DMS153 treated with DMSO at 0.1 percent for 48 hours (cell line): ENCODE measurements around the gene HYAL1.
"Not testable (repeated sequence)": the region's sequence is repeated elsewhere in the genome, so short reads cannot be mapped to it uniquely, and the experiment has no call there.

Source experiments
- DNase-seq: peaks from one replicate; lab custom pipeline; 2025; ENCODE audit not compliant: unreplicated experiment; lab: John Stamatoyannopoulos, UW

Gene HYAL1

DNA sequence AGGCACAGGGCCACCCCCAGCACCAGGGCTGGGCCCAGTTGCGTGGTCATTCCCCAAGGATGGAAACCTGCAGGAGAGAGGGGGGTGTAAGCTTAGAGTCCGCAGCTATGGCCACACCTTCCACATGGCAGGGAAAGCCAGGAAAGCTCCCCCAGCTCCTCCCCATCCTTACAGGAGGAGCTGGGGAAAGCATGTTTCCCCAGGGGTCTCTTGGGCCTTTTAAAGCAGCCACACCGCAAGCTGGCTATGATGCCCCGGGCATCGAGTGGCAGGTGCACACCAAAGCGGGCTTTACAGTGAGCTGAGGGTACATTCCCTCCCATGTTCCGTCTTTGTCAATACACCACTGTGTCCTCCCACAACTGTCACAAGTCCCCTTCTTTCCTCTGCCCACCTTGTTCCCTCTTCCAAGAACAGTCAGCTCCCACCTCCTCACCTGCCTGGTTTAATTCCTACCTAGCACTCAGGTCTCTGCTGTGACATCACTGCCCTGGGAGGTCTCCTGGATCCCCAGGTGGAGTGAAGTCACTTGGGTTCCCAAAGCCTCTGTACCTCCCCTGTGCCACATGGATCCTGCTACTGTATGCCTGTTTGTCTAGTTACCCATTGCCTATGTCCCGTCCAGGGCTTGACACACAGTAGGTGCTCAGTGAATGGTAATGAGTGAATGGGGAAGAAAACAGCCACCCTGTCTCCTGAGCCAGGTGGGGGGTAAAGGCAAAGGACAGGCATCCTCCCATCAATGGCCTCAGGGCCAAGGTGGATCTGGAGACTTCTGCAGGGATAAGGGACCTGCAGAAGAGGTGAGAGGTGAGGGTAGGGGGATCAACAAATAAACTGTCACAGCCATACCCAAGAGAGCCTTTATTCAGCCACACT, 7.6 kb downstream of the HYAL1 start:
- no peak for DNase-seq

DNA sequence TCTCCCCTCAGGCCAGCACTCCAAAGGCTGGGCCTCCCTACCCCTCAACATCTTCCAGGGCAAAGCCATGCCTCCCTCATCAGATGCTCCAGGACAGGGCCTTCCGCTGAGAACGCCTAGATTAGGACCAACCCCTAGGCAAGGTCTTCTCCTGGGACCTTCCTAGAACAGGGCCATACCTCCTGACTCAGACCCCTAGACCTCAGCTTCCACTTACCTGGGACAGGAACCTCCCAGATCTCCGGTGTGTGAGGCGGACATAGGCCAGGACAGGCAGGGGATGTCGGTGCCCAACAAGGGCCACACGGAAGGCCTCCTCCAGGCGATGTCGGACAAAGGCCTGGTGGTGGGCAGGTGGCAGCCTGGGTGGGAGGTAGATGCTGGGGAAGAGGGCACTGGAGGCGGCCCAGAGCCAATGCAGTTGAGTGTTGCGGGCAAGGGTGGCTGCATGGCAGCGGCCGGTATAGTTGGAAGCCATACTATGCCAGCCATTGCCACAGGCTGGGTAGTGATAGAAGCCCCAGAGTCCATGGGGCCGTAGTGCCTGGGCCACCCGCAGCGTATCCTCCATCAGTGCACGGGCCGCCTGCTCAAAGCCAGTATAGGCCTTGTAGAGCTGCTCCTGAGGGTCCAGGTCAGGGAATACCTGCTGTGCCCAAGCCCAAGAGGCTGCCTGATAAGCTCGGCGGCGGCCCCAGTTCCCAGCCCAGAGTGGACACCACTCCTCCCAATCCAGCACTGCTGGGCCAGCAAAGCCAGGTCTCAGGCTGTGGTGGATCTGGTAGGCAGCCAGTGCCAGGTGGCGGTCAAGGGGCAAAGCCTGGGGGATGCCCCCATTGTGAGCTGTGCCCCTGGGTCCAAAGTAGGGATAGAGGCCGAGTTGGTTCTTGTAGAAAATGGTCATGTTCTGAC, 8.6 kb downstream of the HYAL1 start:
- no peak for DNase-seq

DNA sequence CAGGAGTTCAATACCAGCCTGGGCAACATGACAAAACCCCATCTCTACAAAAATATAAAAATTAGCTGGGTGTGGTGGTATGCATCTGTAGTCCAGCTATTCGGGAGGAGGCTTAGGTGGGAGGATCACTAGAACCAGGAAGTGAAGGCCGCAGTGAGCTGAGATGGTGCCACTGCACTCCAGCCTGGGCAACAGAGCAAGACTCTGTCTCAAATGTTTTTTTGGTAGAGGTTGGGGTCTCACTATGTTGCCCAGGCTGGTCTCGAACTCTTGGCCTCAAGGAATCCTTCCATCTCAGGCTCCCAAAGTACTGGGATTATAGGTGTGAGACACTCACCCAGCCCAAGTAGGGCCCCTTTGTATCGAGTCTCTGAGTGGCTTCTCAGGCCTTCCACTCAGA, 9.3 kb downstream of the HYAL1 start:
- DNase-seq = no peak

DNA sequence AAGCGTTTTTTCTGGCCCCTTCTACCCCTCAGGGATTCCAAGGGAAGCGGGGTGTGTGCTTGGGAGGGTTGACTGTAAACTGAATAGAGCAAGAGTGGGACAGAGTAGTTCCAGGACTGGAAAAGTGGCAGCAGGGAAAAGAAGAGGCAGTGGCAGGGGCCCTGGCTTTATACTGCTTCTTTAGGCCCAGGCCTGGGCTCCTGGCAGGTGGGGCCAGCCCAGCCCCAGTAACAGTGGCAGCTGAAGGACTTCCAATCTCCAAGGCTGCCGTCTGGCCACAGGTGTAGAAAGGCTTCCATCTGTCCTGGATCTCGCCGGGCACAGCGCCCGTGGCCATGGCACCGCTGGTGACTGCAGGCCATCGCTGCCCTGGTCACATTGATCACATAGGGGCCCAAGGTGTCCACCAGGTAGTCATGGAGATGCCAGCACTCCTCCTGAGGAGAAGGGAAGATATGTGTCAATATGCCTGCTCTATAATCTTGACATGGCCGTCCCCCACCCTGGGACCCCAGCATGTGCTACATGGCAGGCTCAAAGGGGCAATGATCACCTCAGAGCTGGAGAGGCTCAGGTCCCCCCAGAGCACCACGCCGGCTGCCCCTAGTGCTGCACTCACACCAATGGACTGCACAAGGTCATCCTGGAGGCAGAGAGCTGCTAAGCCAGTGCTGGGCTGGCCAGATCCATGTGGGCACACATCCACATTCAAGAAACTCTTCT, 10.1 kb downstream of the HYAL1 start:
- no peak for DNase-seq

DNA sequence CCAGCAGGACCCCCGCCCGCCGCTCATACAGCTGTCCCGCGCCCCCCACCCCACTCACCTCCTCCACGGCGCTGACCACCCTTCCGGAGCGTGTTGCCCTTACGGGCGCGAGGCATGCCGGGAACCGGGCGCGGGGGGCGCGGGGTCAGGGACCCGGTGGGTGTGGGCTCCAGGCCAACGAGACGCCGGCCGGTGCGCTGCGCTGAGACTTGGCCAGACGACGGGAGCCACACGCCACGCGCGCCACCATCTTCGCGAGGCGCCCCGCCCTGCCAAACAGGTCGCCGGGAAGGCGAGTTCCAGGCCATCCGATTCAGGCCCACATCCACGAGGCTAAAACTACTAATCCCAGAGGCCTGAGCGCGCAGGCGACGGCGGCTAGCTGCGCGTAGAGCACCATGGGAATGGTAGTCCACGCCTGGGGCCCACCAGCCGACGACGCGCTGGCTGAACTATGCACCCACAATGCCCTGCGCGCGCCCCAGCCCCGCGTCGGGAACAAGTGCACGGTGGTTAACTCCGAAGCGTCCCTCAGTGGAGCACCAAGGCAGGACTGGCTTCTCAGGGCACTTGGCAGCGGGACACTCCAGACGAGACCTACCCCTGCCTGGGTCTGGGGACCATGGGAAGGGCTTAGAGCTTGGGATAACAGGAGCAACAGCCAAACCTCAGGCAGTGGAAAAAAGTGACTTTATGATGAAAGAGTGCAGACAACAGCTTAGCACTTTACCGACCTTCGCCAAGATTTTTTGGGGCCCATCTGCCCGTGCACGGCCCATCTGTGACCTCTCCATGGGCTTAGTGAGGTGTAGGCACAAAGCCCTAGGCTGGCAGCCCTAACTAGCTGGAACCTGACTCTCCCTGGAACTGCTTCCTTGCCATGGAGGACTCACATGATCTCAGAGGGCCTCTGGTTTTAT, 11.0 kb downstream of the HYAL1 start, which contains the start of gene IFRD2:
IFRD2 (minus strand) TSS at position 271 of the 920 bp plus-strand sequence; CDS start at position 116, 155 bp downstream.
- peak; percentile 70 for DNase-seq

DNA sequence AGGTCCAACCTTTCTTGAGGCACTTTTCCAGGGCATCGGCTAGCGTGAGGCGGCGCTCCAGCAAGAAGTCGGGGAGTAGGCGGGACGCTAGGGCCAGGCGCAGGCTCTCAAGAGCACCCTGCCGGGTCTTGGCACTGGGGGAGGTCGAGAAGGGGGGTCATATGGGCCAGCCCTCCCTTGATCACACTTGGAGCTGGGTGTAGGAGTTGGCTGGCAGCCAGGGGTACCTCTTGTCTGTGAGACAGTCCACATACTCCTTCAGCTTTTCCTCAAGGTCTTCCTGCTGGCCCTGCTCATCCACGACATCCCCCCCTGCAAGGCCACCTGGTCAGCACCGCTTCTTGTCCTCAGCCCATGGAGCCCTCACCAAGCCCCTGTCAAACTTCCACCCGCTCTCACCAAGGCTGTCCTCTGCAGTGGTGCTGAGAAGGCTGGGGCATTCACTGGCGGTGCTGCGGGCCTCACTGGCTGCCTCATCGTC, 13.2 kb downstream of the HYAL1 start:
- no peak for DNase-seq

DNA sequence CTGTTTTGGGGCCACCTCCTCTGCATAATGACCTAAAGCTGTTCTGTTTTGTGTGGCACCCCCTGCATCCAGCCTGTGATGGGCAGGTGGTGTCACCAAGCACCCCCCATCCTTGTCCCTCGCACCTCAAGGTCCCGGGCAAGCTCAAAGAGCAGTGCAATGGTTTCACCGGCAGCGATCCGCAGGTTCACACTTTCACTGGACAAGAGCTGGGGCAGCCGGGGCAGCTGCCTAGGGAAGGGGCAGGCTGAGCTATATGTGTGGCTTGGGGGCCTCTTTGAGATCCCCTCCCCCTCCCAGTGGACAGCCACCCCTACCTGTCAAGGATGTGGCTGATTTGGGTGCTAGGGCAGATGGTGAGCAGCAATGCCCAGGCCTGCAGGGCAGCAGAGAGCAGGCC, 14.2 kb downstream of the HYAL1 start:
- DNase-seq = no peak

DNA sequence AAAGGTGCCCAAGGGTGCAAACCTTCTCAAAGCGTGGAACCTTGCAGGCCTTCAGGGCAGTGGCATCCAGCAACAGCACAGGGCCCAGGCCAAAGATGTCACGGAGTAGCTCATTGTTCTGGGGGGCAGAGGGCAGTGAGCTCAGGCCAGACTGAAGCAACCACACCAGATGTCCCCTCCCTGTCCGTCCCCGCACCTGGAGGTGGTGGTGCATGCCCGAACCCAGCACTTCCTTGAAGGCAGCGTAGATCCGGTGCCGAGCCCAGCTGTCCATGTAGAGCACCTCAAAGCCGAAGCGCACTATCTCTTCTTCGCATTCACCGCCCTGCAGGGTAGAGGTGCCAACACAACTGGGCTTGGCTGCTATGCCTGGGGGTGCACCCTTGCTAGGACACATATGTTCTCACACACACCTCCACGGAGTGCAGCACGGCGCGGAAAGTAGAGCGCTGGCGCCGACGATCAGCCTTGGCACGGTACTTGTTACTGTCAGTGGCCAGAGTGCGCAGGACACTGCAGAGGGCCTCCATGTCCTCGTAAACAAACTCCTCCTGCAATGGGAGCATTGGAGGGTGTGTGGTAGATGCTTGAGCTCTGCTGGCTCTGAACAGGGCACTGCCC, 14.9 kb downstream of the HYAL1 start:
- no peak for DNase-seq

DNA sequence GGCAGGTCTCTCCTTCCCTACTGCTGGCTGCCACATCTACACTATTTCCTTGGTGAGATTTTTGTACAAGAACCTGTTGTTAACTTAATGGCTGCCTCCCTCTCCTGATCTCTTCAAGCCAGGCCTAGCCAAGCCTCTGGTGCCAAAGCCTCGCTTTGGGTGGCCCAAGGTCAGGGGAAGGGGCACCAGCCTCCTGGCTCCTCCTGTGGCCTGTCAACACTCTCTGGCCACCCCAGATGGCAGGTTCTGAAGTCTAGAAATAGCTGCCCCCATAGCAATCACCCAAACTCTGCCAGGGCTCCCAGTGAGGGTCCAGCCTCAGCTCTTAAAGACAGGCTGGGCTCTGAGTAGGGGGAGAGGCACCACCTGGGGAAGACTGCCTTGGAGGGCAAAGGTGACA, 16.1 kb downstream of the HYAL1 start:
- no peak for DNase-seq

DNA sequence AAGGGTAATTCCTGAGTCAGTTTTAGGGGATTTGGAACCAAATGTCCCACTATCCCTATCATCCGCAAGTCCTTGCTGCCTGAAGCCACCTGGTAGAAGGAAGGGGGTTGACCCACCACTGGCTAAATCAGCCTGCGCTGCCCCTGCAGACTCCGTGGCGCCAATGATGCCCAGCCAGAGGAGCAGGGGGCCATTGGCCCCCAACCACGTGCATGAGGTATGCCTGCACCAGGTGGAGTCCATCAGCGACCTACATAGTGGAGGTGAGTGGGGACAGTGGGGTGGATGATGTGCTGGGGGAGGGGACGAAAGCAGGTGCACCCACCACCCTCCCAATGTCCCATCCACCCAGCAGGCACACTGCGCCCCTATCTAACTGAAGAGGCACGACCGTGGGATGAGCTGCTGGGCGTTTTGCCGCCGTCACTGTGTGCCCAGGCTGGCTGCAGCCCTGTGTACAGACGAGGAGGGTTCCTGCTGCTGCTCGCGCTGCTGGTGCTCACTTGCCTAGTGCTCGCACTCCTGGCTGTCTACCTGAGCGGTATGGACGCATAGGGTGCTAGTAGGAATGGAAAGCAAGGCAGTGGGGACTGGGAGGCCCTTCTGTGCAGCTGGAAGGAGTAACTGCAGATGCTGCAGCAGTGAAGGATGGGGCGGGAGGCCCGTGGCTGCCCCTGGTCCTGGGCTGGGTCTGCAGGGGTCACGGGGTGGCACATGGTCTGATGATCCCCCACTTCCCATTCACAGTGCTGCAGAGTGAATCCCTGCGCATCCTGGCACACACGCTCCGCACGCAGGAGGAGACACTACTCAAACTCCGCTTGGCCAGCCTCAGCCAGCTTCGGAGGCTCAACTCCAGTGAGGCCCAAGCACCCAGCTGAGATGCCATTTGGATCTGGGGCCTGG, 16.8 kb downstream of the HYAL1 start:
- no peak for DNase-seq

DNA sequence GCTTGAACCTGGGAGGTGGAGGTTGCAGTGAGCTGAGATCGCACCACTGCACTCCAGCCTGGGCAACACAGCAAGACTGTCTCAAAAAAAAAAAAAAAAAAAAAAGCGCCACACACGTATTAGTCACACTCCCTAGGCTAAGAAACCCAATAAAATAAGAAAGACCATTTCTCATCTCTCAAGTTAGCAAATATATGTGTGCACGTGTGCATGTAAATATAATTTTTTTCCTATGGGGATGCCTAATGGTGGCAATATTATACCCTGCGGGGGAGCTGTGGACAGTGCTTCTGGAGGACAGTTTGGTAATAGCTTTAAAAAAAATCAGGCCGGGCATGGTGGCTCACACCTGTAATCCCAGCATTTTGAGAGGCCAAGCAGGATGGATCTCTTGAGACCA, 19.3 kb downstream of the HYAL1 start:
- DNase-seq = not testable (repeated sequence)

DNA sequence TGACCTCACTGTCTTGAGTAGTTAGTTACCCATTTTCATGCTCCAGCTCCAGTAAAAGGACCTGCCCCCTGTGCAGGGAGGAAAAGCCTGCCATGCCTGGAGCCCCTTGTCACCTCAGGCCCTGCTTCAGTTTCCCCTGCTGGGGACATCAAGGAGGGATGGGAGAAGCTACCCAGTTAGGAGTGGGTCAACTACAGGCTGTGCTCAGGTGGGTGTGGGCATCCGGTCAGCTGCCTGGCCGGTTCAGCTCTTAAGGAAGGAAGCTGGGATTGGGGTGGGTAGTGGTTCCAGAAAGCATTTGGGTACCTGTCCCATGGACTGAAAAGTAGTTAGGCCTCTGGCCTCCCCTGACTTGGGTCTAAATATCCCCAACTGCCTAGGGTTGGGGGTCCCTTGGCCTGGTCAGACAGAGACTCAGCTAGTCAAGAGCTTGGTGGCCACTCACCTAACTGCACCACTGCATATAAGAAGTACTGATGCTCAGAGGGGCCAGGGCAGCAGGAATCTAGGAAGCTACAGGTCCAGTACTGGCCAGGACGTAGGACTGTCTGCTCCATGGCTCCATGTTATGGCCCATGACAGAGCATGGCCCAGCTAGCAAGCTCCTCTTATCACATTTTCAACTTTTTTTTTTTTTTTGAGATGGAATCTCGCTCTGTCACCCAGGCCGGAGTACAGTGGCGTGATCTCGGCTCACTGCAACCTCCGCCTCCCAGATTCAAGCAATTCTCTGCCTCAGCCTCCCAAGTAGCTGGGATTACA, 23.9 kb downstream of the HYAL1 start:
- no peak for DNase-seq

DNA sequence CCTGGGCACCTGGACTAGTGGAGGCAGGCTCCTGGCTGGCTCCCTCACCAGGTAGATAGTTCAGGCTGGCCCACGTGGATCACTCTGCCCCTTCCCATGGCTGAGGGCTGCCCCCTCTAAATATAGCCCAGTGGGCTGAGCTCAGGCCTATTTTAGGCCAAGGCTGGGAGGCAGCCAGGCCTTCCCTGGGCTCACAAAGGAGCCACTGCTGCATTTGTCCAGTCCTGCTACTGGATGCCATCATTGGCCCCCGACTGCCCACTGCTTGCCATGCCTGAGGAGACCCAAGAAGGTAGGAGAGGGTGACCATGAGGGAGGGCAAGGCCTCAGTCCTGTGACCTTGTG, 24.5 kb downstream of the HYAL1 start, which contains the start of gene LSMEM2:
LSMEM2 (plus strand) TSS at position 208 of the 345 bp plus-strand sequence; CDS start at position 235, 27 bp downstream.
- no peak for DNase-seq

DNA sequence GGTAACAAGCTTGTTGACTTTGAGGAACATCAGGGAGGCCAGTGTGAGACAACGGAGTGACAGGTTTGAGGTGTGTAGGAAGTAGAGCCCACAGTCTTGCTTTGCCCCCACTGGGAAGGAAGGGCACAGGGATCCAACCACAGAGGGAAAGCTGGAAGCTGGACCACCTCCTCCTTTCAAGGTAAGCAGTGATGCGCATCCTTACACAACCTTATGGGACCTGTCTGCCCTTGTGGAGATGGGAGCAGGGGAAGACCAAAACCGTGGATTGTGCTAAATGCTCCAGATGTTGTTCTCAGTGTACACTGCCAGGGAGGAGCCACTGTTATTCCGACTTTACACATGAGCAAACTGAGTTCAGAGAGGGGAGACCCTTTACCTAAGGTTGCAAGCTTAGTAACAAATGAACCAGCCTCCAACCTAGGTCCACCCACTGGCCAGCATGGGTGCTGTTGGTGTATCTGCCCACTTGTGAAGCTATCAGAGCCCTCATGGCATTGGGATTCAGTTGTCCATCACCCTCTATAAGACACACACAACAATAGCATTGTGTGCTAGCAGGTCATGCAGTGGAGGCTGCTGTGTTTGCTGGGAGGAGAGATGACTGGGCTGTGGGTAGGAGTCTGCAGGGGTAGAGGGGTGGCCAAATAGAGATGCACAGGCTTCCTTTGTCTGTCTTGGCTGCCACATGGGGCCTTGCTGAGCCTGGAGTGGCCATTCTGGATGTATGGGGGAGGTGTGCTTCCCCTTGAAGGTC, 25.1 kb downstream of the HYAL1 start:
- DNase-seq = no peak

DNA sequence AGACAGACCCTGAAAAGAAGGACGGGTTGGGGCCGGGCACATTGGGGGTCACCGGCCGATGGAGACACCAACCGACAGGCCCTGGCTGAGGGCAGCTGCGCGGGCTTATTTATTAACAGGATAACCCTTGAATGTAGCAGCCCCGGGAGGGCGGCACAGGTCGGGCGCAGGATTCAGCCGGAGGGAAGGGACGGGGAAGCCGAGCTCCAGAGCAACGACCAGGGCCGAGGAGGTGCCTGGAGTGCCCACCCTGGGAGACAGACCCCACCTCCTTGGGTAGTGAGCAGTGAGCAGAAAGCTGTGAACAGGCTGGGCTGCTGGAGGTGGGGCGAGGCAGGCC, 26.6 kb downstream of the HYAL1 start:
- no peak for DNase-seq

DNA sequence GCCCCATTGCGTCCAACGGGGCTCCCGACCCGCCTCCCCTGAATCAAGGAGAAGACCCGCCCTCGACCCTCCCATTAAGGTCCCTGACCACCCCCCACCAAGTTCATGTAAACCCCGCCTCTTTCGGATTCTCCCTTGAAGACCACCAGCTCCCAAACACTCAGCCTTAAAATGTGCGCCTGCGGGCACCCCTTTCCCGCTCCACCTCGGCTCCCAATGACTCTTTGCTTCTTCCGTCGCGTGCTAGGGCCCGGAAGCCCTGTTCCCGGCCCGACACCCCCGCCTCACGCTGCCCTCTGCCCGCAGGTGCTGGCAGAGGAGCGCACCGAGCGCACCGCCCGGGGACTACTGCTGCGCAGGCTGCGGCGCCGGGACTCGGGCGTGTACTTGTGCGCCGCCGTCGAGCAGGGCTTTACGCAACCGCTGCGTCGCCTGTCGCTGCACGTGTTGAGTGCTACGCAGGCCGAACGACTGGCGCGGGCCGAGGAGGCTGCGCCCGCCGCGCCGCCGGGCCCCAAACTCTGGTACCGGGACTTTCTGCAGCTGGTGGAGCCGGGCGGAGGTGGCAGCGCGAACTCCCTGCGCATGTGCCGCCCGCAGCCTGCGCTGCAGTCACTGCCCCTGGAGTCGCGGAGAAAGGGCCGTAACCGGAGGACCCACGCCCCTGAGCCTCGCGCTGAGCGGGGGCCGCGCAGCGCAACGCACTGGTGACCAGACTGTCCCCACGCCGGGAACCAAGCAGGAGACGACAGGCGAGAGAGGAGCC, 27.2 kb downstream of the HYAL1 start:
- no peak for DNase-seq
